Measurements from ENCODE around the gene TOP2A.

Gene TOP2A

DNA sequence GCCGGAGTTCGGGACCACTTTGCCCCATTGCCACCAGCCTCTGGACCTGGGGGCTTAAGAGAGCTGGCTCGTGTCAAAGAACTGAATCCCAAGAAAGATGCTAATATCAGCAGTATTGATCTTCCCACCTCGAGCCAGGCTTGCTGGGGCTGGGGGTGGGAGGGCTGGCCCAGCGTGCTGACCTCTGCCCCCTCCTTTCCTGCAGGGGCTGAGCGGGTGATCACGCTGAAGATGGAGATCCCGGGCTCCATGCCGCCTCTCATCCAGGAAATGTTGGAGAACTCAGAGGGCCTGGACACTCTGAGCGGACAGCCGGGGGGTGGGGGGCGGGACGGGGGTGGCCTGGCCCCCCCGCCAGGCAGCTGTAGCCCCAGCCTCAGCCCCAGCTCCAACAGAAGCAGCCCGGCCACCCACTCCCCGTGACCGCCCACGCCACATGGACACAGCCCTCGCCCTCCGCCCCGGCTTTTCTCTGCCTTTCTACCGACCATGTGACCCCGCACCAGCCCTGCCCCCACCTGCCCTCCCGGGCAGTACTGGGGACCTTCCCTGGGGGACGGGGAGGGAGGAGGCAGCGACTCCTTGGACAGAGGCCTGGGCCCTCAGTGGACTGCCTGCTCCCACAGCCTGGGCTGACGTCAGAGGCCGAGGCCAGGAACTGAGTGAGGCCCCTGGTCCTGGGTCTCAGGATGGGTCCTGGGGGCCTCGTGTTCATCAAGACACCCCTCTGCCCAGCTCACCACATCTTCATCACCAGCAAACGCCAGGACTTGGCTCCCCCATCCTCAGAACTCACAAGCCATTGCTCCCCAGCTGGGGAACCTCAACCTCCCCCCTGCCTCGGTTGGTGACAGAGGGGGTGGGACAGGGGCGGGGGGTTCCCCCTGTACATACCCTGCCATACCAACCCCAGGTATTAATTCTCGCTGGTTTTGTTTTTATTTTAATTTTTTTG, 61.6 kb downstream of the TOP2A start:
- FAIRE-seq: no peak

DNA sequence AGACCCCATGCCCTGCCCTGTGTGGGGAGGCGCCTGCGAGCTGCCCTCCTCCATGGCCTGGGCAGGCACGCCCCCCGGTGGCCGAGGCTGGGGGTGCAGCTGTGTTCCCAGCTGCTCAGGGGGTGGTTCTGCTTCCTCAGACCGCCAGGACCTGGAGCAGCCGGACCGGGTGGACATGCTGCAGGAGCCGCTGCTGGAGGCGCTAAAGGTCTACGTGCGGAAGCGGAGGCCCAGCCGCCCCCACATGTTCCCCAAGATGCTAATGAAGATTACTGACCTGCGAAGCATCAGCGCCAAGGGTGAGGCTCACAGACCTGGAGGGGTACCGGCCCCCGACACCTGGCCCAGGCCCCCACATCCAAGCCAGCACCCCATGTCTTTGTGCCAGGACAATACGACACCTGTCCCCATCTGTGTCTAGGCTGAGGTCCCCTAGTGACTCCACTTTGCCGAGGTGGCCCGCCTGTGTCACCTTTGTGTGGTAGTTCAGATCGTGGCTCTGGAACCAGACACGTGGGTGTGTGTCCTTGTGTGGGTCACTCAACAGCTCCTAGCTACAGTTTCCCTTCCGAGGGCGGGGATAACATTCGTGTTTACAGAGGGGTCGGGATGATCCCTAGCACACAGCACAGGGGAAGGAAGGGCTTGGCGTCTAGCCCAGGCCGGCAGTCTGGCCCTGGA, 62.4 kb downstream of the TOP2A start:
- no peak for FAIRE-seq

- FAIRE-seq: no peak
Observed at GRCh38 chr17:40354221-40355122, 63.2 kb downstream of the TOP2A start.

GRCh38 chr17:40352779-40353394, 64.8 kb downstream of the TOP2A start:
- FAIRE-seq: no peak

DNA sequence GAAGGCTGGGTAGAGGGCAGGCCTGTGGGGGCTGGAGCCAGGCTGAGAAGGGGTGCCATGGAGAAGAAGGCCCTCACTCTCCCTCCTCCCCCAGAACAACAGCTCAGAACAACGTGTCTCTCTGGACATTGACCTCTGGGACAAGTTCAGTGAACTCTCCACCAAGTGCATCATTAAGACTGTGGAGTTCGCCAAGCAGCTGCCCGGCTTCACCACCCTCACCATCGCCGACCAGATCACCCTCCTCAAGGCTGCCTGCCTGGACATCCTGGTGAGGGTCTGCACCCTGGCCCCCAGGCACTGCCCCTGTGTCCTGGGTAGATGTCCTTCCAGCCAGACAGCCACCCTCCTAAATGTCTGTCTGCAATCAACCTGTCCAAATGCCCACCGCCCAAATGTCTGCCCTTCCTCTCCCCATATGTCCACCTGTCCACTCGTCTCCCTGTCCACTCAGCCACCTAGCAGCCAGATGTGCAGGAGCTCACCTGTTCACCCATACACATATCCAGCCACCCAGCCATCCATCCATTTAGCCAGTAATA, 65.4 kb downstream of the TOP2A start:
- no peak for FAIRE-seq

- FAIRE-seq: no peak
Observed at GRCh38 chr17:40351359-40352236, 66.1 kb downstream of the TOP2A start.

GRCh38 chr17:40350689-40351358, 66.9 kb downstream of the TOP2A start:
- FAIRE-seq: no peak

- no peak for FAIRE-seq
Observed at GRCh38 chr17:40349895-40350688, 67.6 kb downstream of the TOP2A start.

GRCh38 chr17:40349477-40349894, 68.2 kb downstream of the TOP2A start:
- FAIRE-seq: no peak

GRCh38 chr17:40348562-40349476, 68.9 kb downstream of the TOP2A start:
- FAIRE-seq: no peak

DNA sequence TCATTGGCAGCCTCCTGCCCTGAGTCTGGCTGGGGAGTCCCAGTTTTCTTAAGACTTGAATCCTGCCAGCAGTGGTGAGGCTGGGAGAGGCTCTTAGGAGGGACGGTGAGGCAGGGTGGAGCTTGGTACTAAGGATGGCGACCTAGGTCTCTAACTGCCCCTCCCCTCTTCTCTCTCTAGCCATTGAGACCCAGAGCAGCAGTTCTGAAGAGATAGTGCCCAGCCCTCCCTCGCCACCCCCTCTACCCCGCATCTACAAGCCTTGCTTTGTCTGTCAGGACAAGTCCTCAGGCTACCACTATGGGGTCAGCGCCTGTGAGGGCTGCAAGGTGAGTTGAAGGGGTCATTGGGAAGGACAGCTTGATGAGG, 69.6 kb downstream of the TOP2A start:
- no peak for FAIRE-seq

DNA sequence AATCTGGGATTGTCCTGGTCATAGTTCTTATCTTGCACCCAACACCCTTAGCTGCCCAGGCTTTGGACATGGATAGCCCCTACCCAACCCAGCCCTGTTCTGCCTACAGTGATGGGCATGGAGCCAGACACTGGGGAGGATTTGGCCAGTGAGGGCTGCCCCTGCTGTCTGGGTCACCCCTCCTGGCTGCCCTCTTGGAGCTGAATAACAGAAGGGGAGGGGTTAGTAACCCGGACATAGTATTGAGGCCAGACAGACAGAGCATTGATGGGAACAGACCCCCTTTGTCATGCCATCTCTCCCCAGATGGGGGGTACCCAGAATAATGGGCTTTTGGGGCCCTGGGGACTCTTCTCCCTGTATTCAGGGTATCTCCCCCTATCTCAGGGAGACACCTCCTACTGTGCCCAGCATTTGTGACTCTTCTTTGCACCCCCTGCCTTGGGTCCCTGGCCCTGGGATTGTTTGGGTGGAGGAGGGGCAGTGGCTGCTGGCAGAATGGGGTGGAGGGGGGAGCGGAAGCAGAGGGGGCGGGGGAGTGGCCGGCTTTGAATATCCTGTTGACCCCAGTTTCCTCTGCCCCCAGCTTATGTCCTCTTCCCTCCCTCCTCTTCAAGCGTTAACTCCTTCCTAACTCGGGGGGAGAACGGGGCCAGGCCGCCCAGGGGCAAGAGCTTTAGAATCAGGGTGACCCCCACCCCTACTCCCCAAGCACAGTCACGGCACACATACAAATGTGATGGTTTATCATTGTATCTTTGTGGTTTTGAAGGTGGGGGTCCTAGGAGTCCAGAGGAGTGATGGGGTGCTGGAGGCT, 70.2 kb downstream of the TOP2A start:
- no peak for FAIRE-seq

- FAIRE-seq: no peak
Observed at GRCh38 chr17:40346765-40347158, 70.9 kb downstream of the TOP2A start.

DNA sequence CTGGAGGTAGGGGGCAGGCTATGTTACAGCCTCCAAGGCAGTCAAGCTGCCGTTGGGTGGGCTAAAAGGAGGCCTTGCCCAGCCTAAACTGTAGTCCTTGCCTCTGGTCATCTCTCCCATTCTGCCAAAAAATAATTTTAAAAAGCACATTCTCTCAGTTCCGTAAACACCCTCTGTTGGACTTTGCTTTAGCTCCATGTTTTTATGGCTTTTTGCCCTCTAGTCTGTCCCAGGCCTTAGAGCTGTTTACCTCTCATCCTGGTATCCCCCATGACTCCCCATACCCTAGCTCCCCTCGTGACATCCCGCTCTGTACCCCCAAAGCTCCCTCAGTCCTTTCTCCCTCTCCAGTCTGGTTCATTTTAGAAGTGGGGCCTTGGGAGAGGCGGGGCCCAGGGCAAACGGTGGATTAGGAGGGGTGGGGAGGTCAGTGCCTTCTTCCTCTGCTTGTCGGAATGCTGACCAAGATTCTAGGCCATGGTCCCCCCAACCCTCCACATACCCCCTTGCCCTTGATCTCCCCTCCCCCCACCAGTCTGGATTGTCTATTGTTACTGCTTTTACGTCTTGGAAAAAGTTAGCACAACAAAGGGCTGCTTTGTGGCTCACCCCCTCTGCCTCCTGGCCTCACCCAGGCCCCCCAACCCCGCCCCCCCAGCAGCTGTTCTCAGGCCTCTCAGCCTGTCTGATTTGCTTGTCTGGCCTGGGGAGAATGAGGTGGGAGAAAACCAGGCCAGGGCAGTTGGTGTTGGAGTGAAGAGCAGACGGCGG, 71.5 kb downstream of the TOP2A start:
- no peak for FAIRE-seq

GRCh38 chr17:40345161-40345993, 72.3 kb downstream of the TOP2A start:
- FAIRE-seq: no peak

Data from colon (tissue), 2 donors.